SU-DHL-6 (cell line): ENCODE results near the gene HSPA12A.

Experiments used
- H2AFZ ChIP-seq: fragments of 200-600 bp; sonication (generic); 2 replicates; pipeline ENCODE4 v1.6.1; 2014; ENCODE audit warnings: low read depth, mild to moderate bottlenecking, moderate library complexity, mixed read lengths, antibody characterized with exemption, low read length; ENCODE audit not compliant: severe bottlenecking
- H3F3A ChIP-seq: fragments of 200-600 bp; shearing (Covaris generic); 2 replicates; pipeline ENCODE4 v1.6.0; 2016; ENCODE audit warnings: antibody characterized with exemption, mild to moderate bottlenecking; ENCODE audit not compliant: insufficient read depth
- H3K27ac ChIP-seq: fragments of 200-600 bp; sonication (generic); 2 replicates; pipeline ENCODE4 v1.5.1; 2016; ENCODE audit warnings: low read depth, mild to moderate bottlenecking, low read length, moderate library complexity, mixed read lengths
- H3K27me3 ChIP-seq: fragments of 200-600 bp; sonication (generic), shearing (Covaris generic); 2 replicates; pipeline ENCODE4 v1.6.0; 2014; ENCODE audit warnings: mild to moderate bottlenecking, low read length
- H3K36me3 ChIP-seq: fragments of 200-600 bp; sonication (generic); 2 replicates; pipeline ENCODE4 v1.6.1; 2014; ENCODE audit warnings: mild to moderate bottlenecking, low read length, mixed read lengths
- H3K4me2 ChIP-seq: fragments of 300-600, 200-600 bp; shearing (Covaris generic), sonication (generic); 2 replicates; pipeline ENCODE4 v1.6.0; 2014; ENCODE audit warnings: low read length, low read depth, mild to moderate bottlenecking; ENCODE audit not compliant: poor library complexity, severe bottlenecking
- H3K4me3 ChIP-seq: fragments of 200-600 bp; sonication (generic); 2 replicates; pipeline ENCODE4 v1.5.1; 2014; ENCODE audit warnings: antibody characterized with exemption, low read length, mild to moderate bottlenecking, mixed read lengths; ENCODE audit not compliant: insufficient read depth, poor library complexity, severe bottlenecking
- H3K79me2 ChIP-seq: fragments of 200-600 bp; sonication (generic); 2 replicates; pipeline ENCODE4 v1.6.1; 2014; ENCODE audit warnings: mild to moderate bottlenecking, low read length, moderate library complexity; ENCODE audit not compliant: insufficient read depth
- H3K9ac ChIP-seq: fragments of 200-600 bp; sonication (generic); 2 replicates; pipeline ENCODE4 v1.7.0; 2014; ENCODE audit warnings: mild to moderate bottlenecking, low read length
- H3K9me2 ChIP-seq: fragments of 200-600 bp; sonication (generic); replicated peaks from 2 replicates; pipeline ENCODE4 v1.6.1; 2014; ENCODE audit warnings: low read length; ENCODE audit not compliant: insufficient read depth
- H3K9me3 ChIP-seq: fragments of 200-600 bp; sonication (generic); 2 replicates; pipeline ENCODE4 v1.6.1; 2014; ENCODE audit warnings: low read length, mixed read lengths; ENCODE audit not compliant: insufficient read depth
- H4K20me1 ChIP-seq: fragments of 200-600 bp; sonication (generic); 2 replicates; pipeline ENCODE4 v1.6.1; 2014; ENCODE audit warnings: low read depth, mild to moderate bottlenecking, antibody characterized with exemption, low read length, moderate library complexity, mixed read lengths
- CTCF ChIP-seq: fragments of 200-600 bp; sonication (generic); IDR thresholded peaks from one replicate; pipeline ENCODE4 v1.5.1; 2017; ENCODE audit warnings: antibody characterized with exemption, mild to moderate bottlenecking, low read length, moderate library complexity; ENCODE audit not compliant: insufficient read depth, poor library complexity, severe bottlenecking
- EZH2phosphoT487 ChIP-seq: fragments of 200-600 bp; sonication (generic), shearing (Covaris generic); conservative IDR thresholded peaks from 2 replicates; pipeline ENCODE4 v1.6.1; 2018; ENCODE audit warnings: mild to moderate bottlenecking, antibody characterized with exemption, low read length, moderate library complexity, mixed read lengths

HSPA12A gene

GRCh38 chr10:116688241-116688711 lies 54.1 kb downstream of the HSPA12A start:
- Histone ChIP-seq H3K4me2 (no peak overlapping the region), H3K27ac (no peak overlapping the region), H2AFZ (no peak overlapping the region)

GRCh38 chr10:116687633-116688032 lies 54.7 kb downstream of the HSPA12A start:
- no peak overlapping the region for H3K4me2 ChIP-seq
- no peaks in the 10 kb centered on the region for H3K27me3 ChIP-seq

More at GRCh38 chr10:116688241-116688711, 54.1 kb downstream of the HSPA12A start:
- no peak overlapping the region for H3K9ac ChIP-seq
- H3F3A ChIP-seq, result no peaks in the 10 kb centered on the region
- no peaks in the 10 kb centered on the region for H4K20me1 ChIP-seq
- H3K79me2 ChIP-seq, result no peaks in the 10 kb centered on the region
- no peaks in the 10 kb centered on the region for H3K36me3 ChIP-seq
- TF ChIP-seq EZH2phosphoT487 (no peak), CTCF (no peak)
- H3K9me2 ChIP-seq, result no peaks in the 10 kb centered on the region
- H3K27me3 ChIP-seq, result no peaks in the 10 kb centered on the region
- no peaks in the 10 kb centered on the region for H3K9me3 ChIP-seq
- H3K4me3 ChIP-seq, result no peak overlapping the region

GRCh38 chr10:116686632-116687031 lies 55.7 kb downstream of the HSPA12A start:
- Histone ChIP-seq H4K20me1 (no peaks in the 10 kb centered on the region), H3K9me2 (no peaks in the 10 kb centered on the region), H3F3A (no peaks in the 10 kb centered on the region), H3K36me3 (no peaks in the 10 kb centered on the region), H2AFZ (no peak overlapping the region), H3K4me3 (no peak overlapping the region), H3K27ac (no peak overlapping the region), H3K9me3 (no peaks in the 10 kb centered on the region), H3K79me2 (no peaks in the 10 kb centered on the region), H3K27me3 (no peaks in the 10 kb centered on the region), H3K9ac (no peak overlapping the region), H3K4me2 (no peak overlapping the region)
- no peak for TF ChIP-seq CTCF
- TF ChIP-seq EZH2phosphoT487, result no peak

More at GRCh38 chr10:116687633-116688032, 54.7 kb downstream of the HSPA12A start:
- Histone ChIP-seq H3F3A (no peaks in the 10 kb centered on the region), H3K9ac (no peak overlapping the region), H3K36me3 (no peaks in the 10 kb centered on the region), H3K9me2 (no peaks in the 10 kb centered on the region), H4K20me1 (no peaks in the 10 kb centered on the region), H3K27ac (no peak overlapping the region), H3K79me2 (no peaks in the 10 kb centered on the region), H3K9me3 (no peaks in the 10 kb centered on the region), H3K4me3 (no peak overlapping the region), H2AFZ (no peak overlapping the region)
- TF ChIP-seq EZH2phosphoT487, result no peak
- TF ChIP-seq CTCF, result no peak

- Histone ChIP-seq H3K4me2 (no peak overlapping the region), H3K27me3 (no peaks in the 10 kb centered on the region), H3K9me2 (no peaks in the 10 kb centered on the region), H3K27ac (no peak overlapping the region), H3F3A (no peaks in the 10 kb centered on the region), H4K20me1 (no peaks in the 10 kb centered on the region), H3K4me3 (no peak overlapping the region), H3K79me2 (no peaks in the 10 kb centered on the region), H3K36me3 (no peaks in the 10 kb centered on the region), H3K9ac (no peak overlapping the region), H2AFZ (no peak overlapping the region), H3K9me3 (no peaks in the 10 kb centered on the region)
- TF ChIP-seq EZH2phosphoT487, result no peak
- no peak for TF ChIP-seq CTCF
Measured at GRCh38 chr10:116685807-116686206, 56.6 kb downstream of the HSPA12A start.
